Measurements from ENCODE around the gene MSH2.
"Not testable (repeated sequence)": the region's sequence is repeated elsewhere in the genome, so short reads cannot be mapped to it uniquely, and the experiment has no call there.

MSH2 gene

GRCh38 chr2:47402805-47403608 is at the start of gene MSH2:
TSS of gene MSH2 (plus strand) at chr2:47403156. CDS start at chr2:47403192, 36 bp downstream.
- DNase-seq = peak; percentile 91 to 93

- DNase-seq = no peak
These were observed 48.7 kb upstream of the MSH2 start for GRCh38 chr2:47354013-47354847.

- no peak for DNase-seq
These were observed 48.1 kb upstream of the MSH2 start for GRCh38 chr2:47354848-47355204.

GRCh38 chr2:47357483-47357882 is 45.5 kb upstream of the MSH2 start:
- DNase-seq = no peak

- DNase-seq = no peak
These were observed 43.5 kb upstream of the MSH2 start for GRCh38 chr2:47359375-47359868.

- no peak for DNase-seq
These were observed 42.7 kb upstream of the MSH2 start for GRCh38 chr2:47360283-47360682.

GRCh38 chr2:47360927-47361326 is 42.0 kb upstream of the MSH2 start:
- DNase-seq = no peak

GRCh38 chr2:47361505-47362229 is 41.3 kb upstream of the MSH2 start:
- DNase-seq = not testable (repeated sequence)

- DNase-seq = no peak
These were observed 29.2 kb upstream of the MSH2 start for GRCh38 chr2:47373747-47374146.

GRCh38 chr2:47375307-47375706 is 27.6 kb upstream of the MSH2 start:
- no peak for DNase-seq

GRCh38 chr2:47379384-47379783 is 23.6 kb upstream of the MSH2 start:
- no peak for DNase-seq

GRCh38 chr2:47381408-47381807 is 21.5 kb upstream of the MSH2 start:
- no peak for DNase-seq

- DNase-seq = no peak
These were observed 16.4 kb upstream of the MSH2 start for GRCh38 chr2:47386551-47386950.

- no peak for DNase-seq
These were observed 14.1 kb upstream of the MSH2 start for GRCh38 chr2:47388888-47389287.

GRCh38 chr2:47389692-47390091 is 13.3 kb upstream of the MSH2 start:
- DNase-seq = no peak

- no peak for DNase-seq
These were observed 984 bp upstream of the MSH2 start for GRCh38 chr2:47401789-47402554.

- DNase-seq = no peak
These were observed 476 bp upstream of the MSH2 start for GRCh38 chr2:47402555-47402804.

GRCh38 chr2:47403609-47404193 is 745 bp downstream of the MSH2 start:
- DNase-seq = no peak

GRCh38 chr2:47404356-47404755 is 1.4 kb downstream of the MSH2 start:
- DNase-seq = no peak

GRCh38 chr2:47405757-47406156 is 2.8 kb downstream of the MSH2 start:
- no peak for DNase-seq

GRCh38 chr2:47406649-47407330 is 3.8 kb downstream of the MSH2 start:
- not testable (repeated sequence) for DNase-seq

- not testable (repeated sequence) for DNase-seq
These were observed 5.0 kb downstream of the MSH2 start for GRCh38 chr2:47407976-47408375.

All from CD4-positive, alpha-beta T cell treated with Interleukin-4 for 1 hour (primary cell).